Neural crest cell (in vitro differentiated cells): ENCODE measurements around the gene MMAB. TPM values are rescaled to one million over a fixed set of nuclear protein-coding genes. Genes with fewer than 3 reads are reported as not detected.

ENCODE experiments used
- DNase-seq: peaks from one replicate; pipeline ENCODE4 v3.0.0; 2021; ENCODE audit warnings: low read depth, mixed read lengths, low spot score
- H3K27ac Mint-ChIP-seq: one replicate; pipeline ENCODE4 v1.8.0; 2021; ENCODE audit warnings: mild to moderate bottlenecking, mixed read lengths; ENCODE audit not compliant: unreplicated experiment
- H3K27me3 Mint-ChIP-seq: 2 replicates; pipeline ENCODE4 v1.8.0; 2021; ENCODE audit warnings: low read depth, mild to moderate bottlenecking, mixed read lengths
- H3K36me3 Mint-ChIP-seq: 2 replicates; pipeline ENCODE4 v1.8.0; 2021; ENCODE audit warnings: low read depth, mild to moderate bottlenecking, mixed read lengths
- H3K4me1 Mint-ChIP-seq: 2 replicates; pipeline ENCODE4 v1.8.0; 2021; ENCODE audit warnings: mixed read lengths
- H3K4me3 Mint-ChIP-seq: one replicate; pipeline ENCODE4 v1.8.0; 2021; ENCODE audit warnings: mild to moderate bottlenecking, mixed read lengths
- H3K9me3 Mint-ChIP-seq: 2 replicates; pipeline ENCODE4 v1.8.0; 2021; ENCODE audit warnings: mixed read lengths
- total RNA-seq: library from RNA; stranded (reverse); gene quantifications from 2 replicates; pipeline ENCODE4 v1.2.1, GENCODE V29; 2021
- TF ChIP-seq, protein P1 (sequence below): fragments of 200-600 bp; sonication (generic); conservative IDR thresholded peaks from 2 replicates; pipeline ENCODE4 v1.5.0; 2021; ENCODE audit warnings: antibody characterized with exemption, mild to moderate bottlenecking

Gene MMAB
- total RNA-seq, 1 donor from 2014 or later = 95.6 TPM

DNA sequence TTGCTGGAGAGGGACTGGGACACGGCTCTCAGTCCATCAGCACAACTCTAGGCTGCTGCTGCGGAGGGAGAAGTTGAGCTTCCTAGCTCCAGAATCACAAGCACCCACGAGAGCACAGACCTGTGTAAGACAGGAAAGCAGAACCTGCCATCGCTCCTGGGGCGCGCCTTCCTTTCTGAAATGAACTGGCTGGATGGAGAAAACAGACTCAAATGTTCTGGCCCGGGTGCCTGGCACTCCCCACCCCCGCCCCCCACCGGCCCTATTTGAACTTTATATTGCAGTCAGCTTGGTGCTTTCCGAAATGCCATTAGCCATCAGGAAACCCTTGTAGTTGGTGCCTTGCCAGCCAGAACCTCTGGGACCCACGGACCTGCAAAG lies 24.1 kb upstream of the MMAB start:
- no peak for DNase-seq
- peaks cover 14% of the 10 kb centered on the region for H3K4me1 Mint-ChIP-seq
- TF ChIP-seq, protein P1, sequence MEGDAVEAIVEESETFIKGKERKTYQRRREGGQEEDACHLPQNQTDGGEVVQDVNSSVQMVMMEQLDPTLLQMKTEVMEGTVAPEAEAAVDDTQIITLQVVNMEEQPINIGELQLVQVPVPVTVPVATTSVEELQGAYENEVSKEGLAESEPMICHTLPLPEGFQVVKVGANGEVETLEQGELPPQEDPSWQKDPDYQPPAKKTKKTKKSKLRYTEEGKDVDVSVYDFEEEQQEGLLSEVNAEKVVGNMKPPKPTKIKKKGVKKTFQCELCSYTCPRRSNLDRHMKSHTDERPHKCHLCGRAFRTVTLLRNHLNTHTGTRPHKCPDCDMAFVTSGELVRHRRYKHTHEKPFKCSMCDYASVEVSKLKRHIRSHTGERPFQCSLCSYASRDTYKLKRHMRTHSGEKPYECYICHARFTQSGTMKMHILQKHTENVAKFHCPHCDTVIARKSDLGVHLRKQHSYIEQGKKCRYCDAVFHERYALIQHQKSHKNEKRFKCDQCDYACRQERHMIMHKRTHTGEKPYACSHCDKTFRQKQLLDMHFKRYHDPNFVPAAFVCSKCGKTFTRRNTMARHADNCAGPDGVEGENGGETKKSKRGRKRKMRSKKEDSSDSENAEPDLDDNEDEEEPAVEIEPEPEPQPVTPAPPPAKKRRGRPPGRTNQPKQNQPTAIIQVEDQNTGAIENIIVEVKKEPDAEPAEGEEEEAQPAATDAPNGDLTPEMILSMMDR = no peak
- H3K27me3 Mint-ChIP-seq = no peaks in the 10 kb centered on the region
- no peak overlapping the region for H3K27ac Mint-ChIP-seq
- no peaks in the 10 kb centered on the region for H3K9me3 Mint-ChIP-seq
- H3K4me3 Mint-ChIP-seq = peak overlapping the region; percentile 40
- H3K36me3 Mint-ChIP-seq = peaks cover 5% of the 10 kb centered on the region

DNA sequence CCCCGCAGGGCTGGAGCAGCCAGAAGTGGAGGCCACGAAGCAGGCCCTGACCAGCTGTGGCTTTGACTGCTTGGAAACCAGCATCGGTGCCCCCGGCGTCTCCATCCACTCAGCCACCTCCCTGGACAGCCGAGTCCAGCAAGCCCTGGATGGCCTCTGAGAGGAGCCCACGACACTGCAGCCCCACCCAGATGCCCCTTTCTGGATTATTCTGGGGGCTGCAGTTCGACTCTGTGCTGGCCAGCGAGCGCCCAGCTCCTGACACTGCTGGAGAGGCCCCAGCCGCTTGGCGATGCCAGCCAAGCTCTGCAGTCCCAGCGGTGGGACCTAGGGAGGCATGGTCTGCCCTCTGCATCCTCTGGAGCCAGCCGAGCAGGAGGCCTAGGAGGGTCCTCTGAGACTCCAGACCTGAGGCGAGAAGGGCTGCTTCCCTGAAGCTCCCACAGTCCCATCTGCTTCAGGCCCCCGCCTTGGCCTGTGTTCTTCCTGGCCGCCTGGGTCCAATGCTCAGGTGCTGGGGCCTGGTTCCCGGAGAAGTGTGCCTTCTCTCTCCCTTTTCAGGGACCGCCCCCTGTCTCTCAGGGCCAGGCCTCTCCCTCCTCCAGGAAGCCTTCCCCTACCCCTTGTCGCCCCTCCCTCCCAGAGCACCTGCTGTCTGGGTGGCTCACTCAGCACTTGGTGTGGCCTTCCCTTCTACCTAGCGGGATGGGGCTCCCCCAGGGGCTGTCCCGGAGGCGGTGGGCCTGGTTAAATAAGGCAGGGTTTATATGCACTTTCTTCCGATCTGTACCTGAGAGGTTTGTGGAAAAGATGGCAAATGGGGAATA lies 23.3 kb upstream of the MMAB start:
- Mint-ChIP-seq H3K9me3 (no peaks in the 10 kb centered on the region), H3K36me3 (peaks cover 6% of the 10 kb centered on the region), H3K4me1 (peaks cover 14% of the 10 kb centered on the region), H3K27me3 (no peaks in the 10 kb centered on the region), H3K27ac (no peak overlapping the region), H3K4me3 (no peak overlapping the region)
- no peak for DNase-seq
- TF ChIP-seq, protein P1 = no peak

DNA sequence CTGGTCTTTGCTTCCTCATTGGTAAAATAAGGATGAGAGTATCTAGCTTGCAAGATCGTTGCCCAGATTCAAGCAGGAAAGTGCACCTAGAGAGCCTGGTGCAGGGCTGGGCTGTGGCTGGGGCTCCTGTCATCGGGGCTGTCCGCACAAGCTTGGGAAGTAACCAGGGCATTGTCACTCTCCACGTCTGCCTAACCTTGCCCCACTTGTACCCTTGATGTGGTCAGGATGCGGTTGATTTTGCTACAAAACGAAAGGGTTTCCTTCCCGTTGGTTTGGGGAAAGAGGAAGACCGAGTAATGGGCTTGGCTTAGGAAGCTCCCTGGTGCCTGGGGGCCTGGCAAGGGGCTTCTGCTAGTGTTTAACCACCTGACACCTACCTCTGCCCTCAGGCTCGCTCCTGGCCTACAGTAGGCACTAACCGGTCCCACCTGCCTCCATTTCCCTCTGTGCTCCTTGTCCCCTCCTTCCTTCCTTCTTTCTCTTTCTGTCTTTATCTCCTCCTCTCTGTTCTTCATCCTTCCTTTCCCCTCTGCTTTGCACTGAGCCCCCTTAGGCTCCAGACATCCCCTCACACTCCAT lies 22.1 kb upstream of the MMAB start:
- Mint-ChIP-seq H3K27me3 (no peaks in the 10 kb centered on the region), H3K9me3 (no peaks in the 10 kb centered on the region), H3K27ac (no peak overlapping the region), H3K36me3 (peaks cover 6% of the 10 kb centered on the region), H3K4me3 (no peak overlapping the region), H3K4me1 (peaks cover 14% of the 10 kb centered on the region)
- DNase-seq = no peak
- TF ChIP-seq, protein P1 = no peak

DNA sequence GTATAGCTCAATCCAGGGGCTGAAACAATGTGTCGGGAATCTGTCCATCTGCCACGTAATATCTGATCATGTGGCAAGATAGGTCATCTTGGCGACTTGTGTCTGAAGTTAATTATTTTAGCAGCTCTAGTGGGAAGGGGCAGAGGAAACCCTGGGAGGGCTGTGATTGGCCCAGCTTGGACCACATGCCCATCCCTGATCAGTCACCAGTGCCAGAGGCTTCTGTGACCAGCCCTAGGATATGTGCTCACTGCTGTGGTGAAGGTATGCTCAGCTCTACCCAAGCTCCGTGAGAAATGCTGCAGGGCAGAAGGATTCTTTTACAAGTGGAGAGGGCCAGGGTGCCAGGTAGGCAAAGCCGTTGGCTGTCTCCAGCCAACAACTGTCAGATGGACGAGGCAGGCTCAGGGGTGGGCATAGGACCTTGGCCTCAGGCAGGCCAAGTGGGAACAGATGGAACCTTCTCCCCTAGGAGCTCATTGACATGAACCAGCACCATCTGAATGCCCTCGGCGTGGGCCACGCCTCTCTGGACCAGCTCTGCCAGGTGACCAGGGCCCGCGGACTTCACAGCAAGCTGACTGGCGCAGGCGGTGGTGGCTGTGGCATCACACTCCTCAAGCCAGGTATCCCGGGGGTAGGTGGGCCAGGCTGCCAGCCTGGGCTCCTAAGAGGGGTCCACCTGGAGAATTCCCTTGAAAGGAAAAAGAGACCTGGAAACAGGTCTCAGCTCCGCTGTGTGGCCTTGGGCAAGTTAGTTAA lies 21.4 kb upstream of the MMAB start:
- H3K27ac Mint-ChIP-seq = no peak overlapping the region
- peaks cover 14% of the 10 kb centered on the region for H3K4me1 Mint-ChIP-seq
- H3K36me3 Mint-ChIP-seq = peaks cover 6% of the 10 kb centered on the region
- TF ChIP-seq, protein P1 = no peak
- H3K9me3 Mint-ChIP-seq = no peaks in the 10 kb centered on the region
- H3K4me3 Mint-ChIP-seq = no peak overlapping the region
- no peak for DNase-seq
- no peaks in the 10 kb centered on the region for H3K27me3 Mint-ChIP-seq

GRCh38 chr12:109592905-109593272 lies 19.6 kb upstream of the MMAB start:
- no peak for DNase-seq
- Mint-ChIP-seq H3K9me3 (no peaks in the 10 kb centered on the region), H3K4me1 (peaks cover 13% of the 10 kb centered on the region), H3K27me3 (no peaks in the 10 kb centered on the region), H3K27ac (no peak overlapping the region), H3K4me3 (no peak overlapping the region), H3K36me3 (peaks cover 11% of the 10 kb centered on the region)
- TF ChIP-seq, protein P1 = no peak
